Epithelial cell of proximal tubule (primary cell): ENCODE data around the gene MFSD12. TPM values are rescaled to one million over a fixed set of nuclear protein-coding genes. Genes with fewer than 3 reads are reported as not detected.
A peak's percentile ranks its signal among the peaks of the same experiment; 100 is the strongest.

ENCODE experiments used
- DNase-seq: peaks from one replicate; pipeline ENCODE4 v3.0.0-alpha.2; 2011; ENCODE audit warnings: low read depth
- H3K4me3 ChIP-seq: 2 replicates; pipeline ENCODE4 v1.5.1; 2011; ENCODE audit warnings: low read depth, mild to moderate bottlenecking, low read length
- CTCF ChIP-seq: conservative IDR thresholded peaks from 2 replicates; pipeline ENCODE4 v1.5.1; 2012; ENCODE audit warnings: low read depth, mild to moderate bottlenecking, low read length
- total RNA-seq: library from RNA; depleted of rRNA; stranded (reverse); fragments of >200 nt; gene quantifications from 2 replicates; pipeline ENCODE4 v1.2.3, GENCODE V29; 2015

MFSD12 gene
- total RNA-seq, 1 donor from 2014 or later = 260 TPM

GRCh38 chr19:3554254-3555083 lies 2.9 kb downstream of the MFSD12 start:
- TF ChIP-seq CTCF = no peak
- no peak for DNase-seq
- H3K4me3 ChIP-seq = peak overlapping the region; percentile 19

GRCh38 chr19:3551792-3552095 lies 5.6 kb downstream of the MFSD12 start:
- no peak for DNase-seq
- no peak for TF ChIP-seq CTCF
- H3K4me3 ChIP-seq = no peak overlapping the region

- H3K4me3 ChIP-seq = no peak overlapping the region
- no peak for DNase-seq
- no peak for TF ChIP-seq CTCF
These were observed 6.2 kb downstream of the MFSD12 start for GRCh38 chr19:3550947-3551791.

GRCh38 chr19:3549816-3550215 lies 7.6 kb downstream of the MFSD12 start:
- no peak for TF ChIP-seq CTCF
- DNase-seq = no peak
- no peak overlapping the region for H3K4me3 ChIP-seq

- DNase-seq = no peak
- H3K4me3 ChIP-seq = no peak overlapping the region
- TF ChIP-seq CTCF = no peak
These were observed 8.8 kb downstream of the MFSD12 start for GRCh38 chr19:3548606-3549005.

GRCh38 chr19:3547767-3548282 lies 9.6 kb downstream of the MFSD12 start:
- no peak for TF ChIP-seq CTCF
- DNase-seq = no peak
- H3K4me3 ChIP-seq = no peak overlapping the region
